Tongue (tissue), 2 donors: ENCODE measurements around the gene ADK. TPM values are rescaled to one million over a fixed set of nuclear protein-coding genes. Genes with fewer than 3 reads are reported as not detected.
A peak's percentile ranks its signal among the peaks of the same experiment; 100 is the strongest.

ENCODE experiments used
- DNase-seq: peaks from one replicate; pipeline ENCODE4 v3.0.0-alpha.2; 2015
- total RNA-seq: library from RNA; depleted of rRNA; stranded (reverse); fragments of >200 nt; gene quantifications from one replicate; pipeline ENCODE4 v1.2.3, GENCODE V29; 2014

Gene ADK
- total RNA-seq, 1 donor from 2014 or later, result 61.4 TPM

GRCh38 chr10:74363727-74364126 lies 212.7 kb downstream of the ADK start:
- no peak for DNase-seq

DNA sequence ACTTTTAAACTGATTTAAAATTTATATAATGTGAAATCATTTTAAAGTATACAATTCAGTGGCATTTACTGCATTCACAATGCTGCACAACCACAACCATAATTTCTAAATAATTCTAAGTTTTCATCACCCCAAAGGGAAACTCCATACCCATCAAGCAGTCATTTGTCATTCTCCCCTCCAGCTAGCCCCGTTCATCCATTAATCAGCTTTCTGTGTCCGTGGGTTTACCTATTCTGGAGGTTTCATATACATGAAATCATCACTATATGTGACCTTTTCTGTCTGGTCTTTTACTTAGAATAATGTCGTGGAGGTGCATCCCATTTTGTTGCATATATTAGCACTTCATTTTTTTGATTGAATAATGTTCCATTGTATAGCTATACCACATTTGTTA lies 214.1 kb downstream of the ADK start:
- DNase-seq, result no peak

DNA sequence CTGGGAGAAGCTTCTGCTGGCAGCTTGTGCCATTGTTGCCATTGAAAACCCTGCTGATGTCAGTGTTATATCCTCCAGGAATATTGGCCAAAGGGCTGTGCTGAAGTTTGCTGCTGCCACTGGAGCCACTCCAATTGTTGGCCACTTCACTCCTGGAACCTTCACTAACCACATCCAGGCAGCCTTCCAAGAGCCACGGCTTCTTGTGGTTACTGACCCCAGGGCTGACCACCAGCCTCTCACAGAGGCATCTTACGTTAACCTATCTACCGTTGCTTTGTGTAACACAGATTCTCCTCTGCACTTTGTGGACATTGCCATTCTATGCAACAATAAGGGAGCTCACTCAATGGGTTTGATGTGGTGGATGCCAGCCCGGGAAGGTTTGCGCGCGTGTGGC lies 220.7 kb downstream of the ADK start:
- DNase-seq, result no peak

GRCh38 chr10:74373059-74373458 lies 222.0 kb downstream of the ADK start:
- no peak for DNase-seq

- DNase-seq, result no peak
Observed at GRCh38 chr10:74377476-74377875, 226.5 kb downstream of the ADK start.

DNA sequence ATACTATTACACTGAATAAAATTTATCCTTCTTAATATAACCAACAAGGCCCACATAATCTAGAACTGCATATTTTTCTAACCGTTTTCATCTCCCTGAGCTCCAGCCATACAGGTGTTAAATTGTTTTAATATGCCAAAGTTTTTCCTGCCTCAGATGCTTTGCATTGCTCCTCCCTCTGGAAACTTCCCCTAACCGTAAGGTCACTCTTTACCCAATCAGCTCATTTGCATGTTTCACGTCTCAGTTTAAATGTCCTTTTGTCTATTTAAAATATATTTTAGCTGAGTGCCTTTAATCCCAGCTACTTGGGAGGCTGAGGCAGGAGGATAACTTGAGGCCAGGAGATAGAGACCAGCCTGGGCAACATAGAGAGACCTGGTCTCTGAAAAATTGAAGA lies 228.5 kb downstream of the ADK start:
- DNase-seq, result no peak

DNA sequence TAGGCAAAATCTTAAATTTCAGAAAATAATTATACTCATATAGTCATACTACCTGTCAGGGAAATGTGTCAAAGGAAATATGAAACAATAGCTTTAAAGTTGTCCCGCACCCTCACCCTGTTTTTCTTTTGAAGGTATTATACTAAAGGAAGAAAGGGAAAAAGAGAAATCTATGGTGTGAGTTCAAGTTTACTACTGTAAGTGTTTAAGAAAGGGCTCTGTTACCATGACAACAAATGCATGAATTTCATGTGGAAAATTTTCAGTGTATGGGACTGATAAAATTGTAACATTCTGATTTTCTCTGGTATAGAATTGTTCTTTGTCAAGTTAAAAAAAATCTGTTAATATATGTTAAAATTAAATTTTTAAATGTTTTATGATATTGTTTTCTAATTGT lies 229.8 kb downstream of the ADK start:
- DNase-seq, result no peak

DNA sequence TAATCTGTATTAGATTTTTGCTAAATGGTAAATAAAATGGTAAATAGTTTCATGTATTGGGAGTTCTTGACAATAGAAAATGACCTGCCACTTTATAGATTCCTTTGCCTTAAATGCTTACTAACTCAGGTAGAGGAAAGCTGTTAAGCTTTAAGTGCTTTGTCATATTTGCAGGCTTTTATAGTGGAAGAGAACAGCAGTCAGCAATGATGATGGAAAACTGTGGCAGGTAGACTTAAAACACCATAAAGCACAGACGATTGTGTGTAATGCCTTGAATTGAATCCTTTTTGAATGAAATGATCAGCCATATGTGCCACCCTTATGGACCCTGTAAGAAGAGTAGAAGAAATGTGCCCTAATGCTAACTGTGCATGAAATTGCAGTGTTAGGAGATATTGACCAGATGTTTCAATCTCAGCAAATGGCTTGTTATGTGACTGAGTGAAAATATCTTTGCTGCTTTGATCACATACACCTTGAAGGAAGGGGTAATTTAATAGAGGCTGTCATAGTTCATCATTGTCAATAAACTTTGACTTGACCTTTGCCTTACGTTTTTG lies 230.4 kb downstream of the ADK start:
- peak; percentile 3 for DNase-seq

DNA sequence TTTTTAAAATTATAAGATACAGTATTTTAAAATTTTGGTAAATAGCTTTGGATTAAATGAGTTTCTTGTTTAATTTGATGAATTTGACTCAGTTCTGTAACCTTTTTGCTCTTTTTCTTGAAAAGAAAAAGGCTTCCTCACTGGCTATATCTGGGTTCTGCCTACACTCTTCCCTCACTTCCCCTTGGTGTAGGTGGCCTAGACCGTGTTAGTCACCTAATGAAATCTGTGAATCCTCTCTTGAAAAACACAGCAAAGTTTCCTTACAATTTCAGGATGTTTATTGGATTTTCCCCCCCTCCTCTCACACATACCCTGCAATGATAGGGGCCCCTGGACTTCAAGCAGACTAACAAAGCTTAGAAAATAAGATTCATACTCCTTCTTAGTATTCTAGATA lies 231.6 kb downstream of the ADK start:
- no peak for DNase-seq

DNA sequence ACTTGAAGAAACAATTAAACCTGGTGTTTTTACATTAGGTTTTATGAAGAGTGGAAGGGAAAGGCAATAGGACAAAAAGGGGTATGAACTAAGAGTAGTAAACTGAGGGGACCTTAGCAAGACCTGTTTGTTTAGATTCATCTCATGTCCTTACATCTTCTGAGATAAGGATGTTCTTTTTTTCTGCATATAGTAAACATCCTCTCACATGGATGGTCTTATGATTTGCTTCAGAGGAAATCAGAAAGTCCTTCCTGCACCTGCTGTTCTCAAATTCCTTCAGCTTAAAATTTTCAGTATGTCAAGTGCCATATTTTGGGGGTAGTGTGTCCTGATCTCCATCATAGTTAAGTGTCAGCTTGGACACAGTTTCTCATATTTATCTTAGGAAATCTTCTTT lies 232.6 kb downstream of the ADK start:
- DNase-seq, result no peak

- DNase-seq, result no peak
Observed at GRCh38 chr10:74384615-74385183, 233.7 kb downstream of the ADK start.

DNA sequence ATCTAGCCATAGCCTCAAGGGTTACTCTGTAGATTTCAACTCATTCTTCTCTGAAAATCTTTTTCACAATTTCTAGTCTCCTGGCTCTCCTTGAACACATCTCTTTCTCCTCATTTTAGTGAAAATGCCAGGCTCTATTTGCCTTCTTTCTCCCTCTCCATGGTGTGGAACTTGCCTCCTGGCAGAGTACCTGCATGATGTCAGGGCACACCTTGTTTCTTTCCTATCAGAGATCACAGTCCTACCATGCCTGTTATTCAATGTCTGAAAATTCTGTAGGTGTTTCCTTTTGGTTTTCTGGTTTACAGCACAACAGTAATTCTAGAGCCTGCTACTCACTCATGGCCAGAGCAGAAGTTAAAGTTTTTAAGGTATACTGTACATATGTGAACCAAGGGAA lies 237.8 kb downstream of the ADK start:
- DNase-seq, result no peak

DNA sequence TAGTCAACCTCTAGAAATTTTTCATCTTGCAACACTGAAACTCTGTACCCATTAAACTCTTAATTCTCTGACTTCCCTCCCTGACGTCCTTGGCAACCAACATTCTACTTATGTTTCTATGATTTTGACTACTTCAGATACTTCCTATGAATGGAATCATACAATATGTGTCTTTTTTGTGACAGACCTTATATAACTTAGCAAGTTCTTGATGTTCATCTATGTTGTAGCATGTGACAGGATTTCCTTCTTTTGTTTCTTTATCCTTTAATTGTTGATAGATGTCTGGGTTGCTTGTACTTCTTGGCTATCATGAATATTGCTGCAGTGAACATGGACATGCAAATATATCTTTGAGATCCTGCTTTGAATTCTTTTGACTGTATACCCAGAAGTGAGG lies 240.8 kb downstream of the ADK start:
- no peak for DNase-seq

DNA sequence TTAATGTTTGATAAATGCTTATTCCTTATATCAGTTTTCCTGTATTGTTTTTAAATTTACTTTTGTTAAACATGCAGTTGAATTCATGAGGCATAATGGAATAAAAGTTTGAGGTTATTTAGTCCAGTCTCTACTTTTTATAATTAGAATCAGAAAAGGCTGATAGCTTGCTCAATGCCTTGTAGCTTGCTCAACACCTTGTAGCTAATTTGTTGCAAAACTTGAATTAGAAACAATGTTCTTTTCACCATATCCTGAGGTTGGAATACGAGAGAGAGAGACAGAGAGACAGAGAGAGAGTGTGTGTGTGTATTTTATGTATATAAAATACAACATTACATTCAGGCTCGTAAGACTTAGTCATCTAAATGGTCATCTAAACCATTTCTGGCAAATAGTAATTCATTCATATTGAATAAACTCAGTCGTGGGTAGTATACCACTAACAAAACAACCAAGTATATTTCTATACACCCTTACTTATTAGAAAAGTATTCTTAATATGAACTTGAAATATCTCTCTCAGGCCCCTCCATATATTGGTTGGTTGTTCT lies 243.5 kb downstream of the ADK start:
- no peak for DNase-seq

- DNase-seq, result no peak
Observed at GRCh38 chr10:74400186-74400585, 249.2 kb downstream of the ADK start.

- DNase-seq, result no peak
Observed at GRCh38 chr10:74406006-74406405, 255.0 kb downstream of the ADK start.

- DNase-seq, result no peak
Observed at GRCh38 chr10:74415146-74415839, 264.3 kb downstream of the ADK start.

DNA sequence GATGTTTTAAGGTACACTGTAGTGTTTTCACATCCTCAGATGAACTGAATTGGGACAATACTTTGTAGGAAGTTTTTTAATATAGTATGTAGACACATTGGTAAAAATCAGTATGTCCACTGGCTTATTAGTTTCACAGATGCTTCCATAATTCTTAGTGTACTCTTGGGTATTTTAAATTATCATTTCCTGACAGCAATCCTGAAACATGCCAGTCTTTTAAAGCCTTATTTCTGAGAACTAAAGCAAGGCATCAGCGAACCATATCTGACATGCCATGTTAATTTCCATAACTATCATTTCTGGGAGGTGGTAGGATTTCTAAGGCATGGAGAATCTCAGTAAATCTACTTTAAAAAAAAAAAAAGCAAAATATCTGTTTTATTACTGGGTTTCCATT lies 266.4 kb downstream of the ADK start:
- no peak for DNase-seq

- peak; percentile 91 for DNase-seq
Observed at GRCh38 chr10:74418285-74418872, 267.4 kb downstream of the ADK start.

- DNase-seq, result peak; percentile 72
Observed at GRCh38 chr10:74419491-74419951, 268.5 kb downstream of the ADK start.

GRCh38 chr10:74419958-74420375 lies 268.9 kb downstream of the ADK start:
- DNase-seq, result peak; percentile 48

- no peak for DNase-seq
Observed at GRCh38 chr10:74424565-74424964, 273.5 kb downstream of the ADK start.

DNA sequence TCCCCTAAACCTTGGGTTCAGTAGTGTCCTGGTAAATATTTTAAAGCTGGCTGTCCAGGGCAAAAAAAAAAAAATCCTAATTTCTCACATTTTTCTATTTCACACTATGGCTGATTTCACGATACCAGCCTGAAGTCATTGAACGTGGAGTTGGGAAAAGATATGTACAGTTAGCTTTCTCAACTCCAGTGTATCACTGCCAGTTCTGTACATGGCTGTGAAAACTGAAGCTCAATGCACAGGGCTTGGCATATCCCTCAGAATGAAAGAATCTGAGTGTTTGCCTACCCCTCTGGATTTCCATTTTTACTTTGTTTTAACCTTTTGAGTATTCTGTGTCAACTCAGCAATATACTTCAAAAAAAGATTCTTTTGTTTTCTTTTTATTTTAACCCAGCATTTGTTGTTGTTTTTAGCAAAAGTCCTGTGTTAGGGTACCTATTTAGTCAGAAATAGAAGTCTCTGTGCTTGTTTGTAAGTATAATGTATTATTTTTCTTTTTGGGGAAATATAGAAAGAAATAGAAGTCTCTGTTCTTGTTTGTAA lies 274.5 kb downstream of the ADK start:
- DNase-seq, result no peak
